ENCODE data around the gene FAM20C.

Gene FAM20C

DNA sequence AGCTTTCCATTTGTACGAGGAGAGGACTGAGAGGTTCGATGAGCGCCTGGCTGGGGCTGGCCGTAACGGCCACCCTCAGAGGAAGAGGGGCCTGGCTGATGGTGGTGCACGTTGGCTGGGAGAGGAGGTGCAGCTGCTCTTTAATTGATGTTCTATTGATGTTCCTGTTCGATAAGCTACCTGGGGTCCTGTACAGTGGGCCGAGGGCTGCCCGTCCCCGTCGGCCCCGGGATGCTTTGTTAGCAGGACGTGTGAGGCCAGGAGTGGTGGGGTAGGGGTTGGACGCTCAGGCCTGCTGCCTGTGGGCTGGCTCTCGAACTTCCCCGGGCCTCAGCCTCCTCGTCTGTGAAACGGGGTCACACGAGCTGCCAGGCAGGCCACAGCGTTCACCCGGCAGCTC, 25.4 kb downstream of the FAM20C start:
- Histone ChIP-seq H3K4me3 (ENCODE audit: low read depth in 1 of 2, low read length in 2 of 2) (no peak overlapping the region), H3K27ac (ENCODE audit: low read depth, low read length) (no peak overlapping the region), H3K9ac (ENCODE audit: low read depth in 1 of 2, low read length in 2 of 2) (no peak overlapping the region), H3K27me3 (ENCODE audit: control insufficient read depth in 1 of 2, insufficient read depth in 2 of 2, low read length in 2 of 2) (no peaks in the 10 kb centered on the region), H3K36me3 (ENCODE audit: control insufficient read depth in 1 of 2, insufficient read depth in 2 of 2, low read length in 2 of 2) (peaks cover 8 to 22% of the 10 kb centered on the region in 2 donors), H3K4me1 (ENCODE audit: control insufficient read depth in 1 of 2, insufficient read depth in 2 of 2, low read length in 2 of 2) (peaks cover 0 to 3% of the 10 kb centered on the region in 2 donors), H3K9me3 (ENCODE audit: control insufficient read depth in 1 of 2, low read length in 2 of 2) (no peaks in the 10 kb centered on the region)

DNA sequence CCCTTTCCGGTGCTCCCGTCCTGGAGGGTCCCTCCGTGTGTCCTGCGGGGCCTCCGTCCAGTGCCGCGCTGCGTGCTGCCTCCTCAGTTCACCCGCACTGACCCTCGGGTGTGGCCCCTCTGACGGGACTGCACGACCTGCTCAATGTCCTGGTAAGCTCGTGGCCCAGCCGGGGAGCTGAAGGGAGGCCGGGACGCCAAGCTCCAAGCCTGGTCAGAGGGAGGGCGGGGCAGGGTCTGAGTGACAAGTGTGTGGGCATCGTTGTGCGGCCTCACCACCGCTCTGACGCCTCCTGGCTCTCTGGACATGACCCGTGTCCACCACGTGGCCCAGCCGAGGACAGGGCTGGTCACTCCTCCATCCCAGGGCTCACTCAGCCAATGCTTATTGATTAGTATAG, 25.9 kb downstream of the FAM20C start:
- Histone ChIP-seq H3K4me3 (ENCODE audit: low read depth in 1 of 2, low read length in 2 of 2) (no peak overlapping the region), H3K9ac (ENCODE audit: low read depth in 1 of 2, low read length in 2 of 2) (no peak overlapping the region), H3K9me3 (ENCODE audit: control insufficient read depth in 1 of 2, low read length in 2 of 2) (no peaks in the 10 kb centered on the region), H3K4me1 (ENCODE audit: control insufficient read depth in 1 of 2, insufficient read depth in 2 of 2, low read length in 2 of 2) (peaks cover 0 to 3% of the 10 kb centered on the region in 2 donors), H3K27me3 (ENCODE audit: control insufficient read depth in 1 of 2, insufficient read depth in 2 of 2, low read length in 2 of 2) (no peaks in the 10 kb centered on the region), H3K27ac (ENCODE audit: low read depth, low read length) (no peak overlapping the region), H3K36me3 (ENCODE audit: control insufficient read depth in 1 of 2, insufficient read depth in 2 of 2, low read length in 2 of 2) (peaks cover 8 to 18% of the 10 kb centered on the region in 2 donors)

DNA sequence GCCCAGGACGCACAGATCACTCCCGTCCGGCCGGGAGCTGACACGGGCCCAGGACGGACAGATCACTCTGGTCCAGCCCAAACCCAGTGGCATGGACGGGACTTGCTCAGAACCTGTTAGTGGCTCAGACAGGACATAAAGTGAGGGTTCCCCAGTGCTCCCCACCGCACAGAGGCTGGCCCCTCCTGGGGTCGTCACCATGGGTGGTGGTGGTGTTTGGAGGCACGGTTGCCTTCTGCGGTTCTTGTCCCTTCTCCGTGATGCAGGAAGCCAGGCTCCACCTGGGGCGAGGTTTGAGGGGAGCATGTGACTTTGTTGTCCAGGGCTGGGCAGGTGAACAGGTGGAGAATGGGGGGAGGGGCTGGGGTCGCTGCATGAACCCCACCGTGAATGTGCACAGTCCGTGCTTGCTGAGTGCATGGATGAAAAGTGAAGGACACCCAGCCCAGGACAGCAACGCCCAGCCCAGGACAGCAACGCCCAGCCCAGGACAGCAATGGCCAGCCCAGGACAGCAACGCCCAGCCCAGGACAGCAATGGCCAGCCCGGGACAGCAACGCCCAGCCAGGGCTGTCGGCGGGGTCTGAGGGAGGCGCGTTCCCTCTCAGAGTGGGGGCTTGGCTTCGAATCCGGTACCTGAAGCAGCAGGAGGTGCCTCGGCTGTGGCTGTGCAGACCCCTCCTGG, 26.7 kb downstream of the FAM20C start:
- Histone ChIP-seq H3K9me3 (ENCODE audit: control insufficient read depth in 1 of 2, low read length in 2 of 2) (no peaks in the 10 kb centered on the region), H3K9ac (ENCODE audit: low read depth in 1 of 2, low read length in 2 of 2) (no peak overlapping the region), H3K27ac (ENCODE audit: low read depth, low read length) (no peak overlapping the region), H3K4me3 (ENCODE audit: low read depth in 1 of 2, low read length in 2 of 2) (no peak overlapping the region), H3K27me3 (ENCODE audit: control insufficient read depth in 1 of 2, insufficient read depth in 2 of 2, low read length in 2 of 2) (no peaks in the 10 kb centered on the region), H3K4me1 (ENCODE audit: control insufficient read depth in 1 of 2, insufficient read depth in 2 of 2, low read length in 2 of 2) (peaks cover 0 to 3% of the 10 kb centered on the region in 2 donors), H3K36me3 (ENCODE audit: control insufficient read depth in 1 of 2, insufficient read depth in 2 of 2, low read length in 2 of 2) (peaks cover 8 to 18% of the 10 kb centered on the region in 2 donors)

DNA sequence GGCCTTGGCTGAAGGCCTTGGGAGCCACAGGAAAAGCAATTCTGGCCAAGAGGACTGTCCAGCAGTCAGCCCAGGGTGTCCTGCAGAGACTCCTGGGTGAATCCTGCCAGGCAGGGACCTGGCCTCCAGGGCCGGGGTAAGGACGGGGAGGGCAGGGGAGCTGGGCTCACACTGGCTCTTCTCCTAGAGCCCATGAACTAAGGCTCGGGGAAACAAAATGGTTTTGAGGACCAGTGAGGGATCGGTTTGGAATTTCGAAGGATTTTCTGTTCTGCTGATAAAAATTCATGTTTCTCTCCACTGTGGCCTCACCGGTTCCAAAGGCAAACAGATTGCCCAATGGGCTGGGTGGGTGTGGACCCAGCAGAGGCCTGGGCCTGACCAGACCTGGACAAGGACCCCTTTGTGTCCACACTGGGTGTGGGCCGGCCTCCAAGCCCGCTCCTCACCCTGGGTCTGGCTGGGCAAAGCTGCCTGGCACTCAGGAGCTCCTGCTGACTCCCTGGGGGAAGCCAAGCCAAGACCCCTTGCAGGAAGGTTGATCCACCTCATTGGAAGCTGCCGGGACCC, 27.3 kb downstream of the FAM20C start:
- H3K9me3 ChIP-seq (ENCODE audit: control insufficient read depth in 1 of 2, low read length in 2 of 2) = no peaks in the 10 kb centered on the region
- H3K27ac ChIP-seq (ENCODE audit: low read depth, low read length) = no peak overlapping the region
- H3K4me3 ChIP-seq (ENCODE audit: low read depth in 1 of 2, low read length in 2 of 2) = no peak overlapping the region
- no peaks in the 10 kb centered on the region for H3K27me3 ChIP-seq (ENCODE audit: control insufficient read depth in 1 of 2, insufficient read depth in 2 of 2, low read length in 2 of 2)
- no peak overlapping the region for H3K9ac ChIP-seq (ENCODE audit: low read depth in 1 of 2, low read length in 2 of 2)
- peaks cover 8 to 13% of the 10 kb centered on the region in 2 donors for H3K36me3 ChIP-seq (ENCODE audit: control insufficient read depth in 1 of 2, insufficient read depth in 2 of 2, low read length in 2 of 2)
- peaks cover 0 to 3% of the 10 kb centered on the region in 2 donors for H3K4me1 ChIP-seq (ENCODE audit: control insufficient read depth in 1 of 2, insufficient read depth in 2 of 2, low read length in 2 of 2)

DNA sequence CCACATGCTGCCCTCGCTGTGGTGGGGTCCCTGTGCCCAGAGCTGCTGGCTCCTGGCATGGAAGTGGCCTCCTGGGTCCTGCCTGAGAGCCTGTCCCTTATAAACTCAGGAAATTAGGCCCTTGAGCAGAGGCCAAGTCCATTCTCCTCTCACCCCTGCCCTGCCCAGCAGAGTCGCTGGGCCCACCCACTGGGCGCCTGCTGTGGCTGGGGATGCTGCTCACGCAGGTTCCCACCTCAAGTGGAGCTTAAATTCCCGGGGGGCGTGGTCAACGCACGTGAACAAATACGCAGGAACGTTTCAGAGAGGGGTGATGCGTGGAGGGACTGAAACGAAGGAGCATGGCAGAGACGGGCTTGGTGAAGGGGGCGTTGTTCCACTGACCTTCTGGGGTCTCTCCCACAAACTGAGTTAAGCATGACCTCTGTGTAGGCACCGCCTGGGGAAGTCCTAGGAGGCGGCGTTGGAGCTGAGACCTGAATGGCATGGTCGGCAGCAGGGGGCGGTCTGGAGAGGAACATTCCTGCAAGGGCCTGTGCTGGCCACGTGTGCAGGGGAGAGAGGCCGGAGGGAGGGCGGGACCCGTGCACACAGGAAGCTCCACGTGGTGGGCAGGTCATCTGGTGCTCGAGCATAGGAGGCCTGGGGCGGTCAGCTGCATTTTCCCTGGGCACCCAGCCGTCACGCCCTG, 27.9 kb downstream of the FAM20C start:
- H3K36me3 ChIP-seq (ENCODE audit: control insufficient read depth in 1 of 2, insufficient read depth in 2 of 2, low read length in 2 of 2) = peaks cover 6 to 10% of the 10 kb centered on the region in 2 donors
- H3K27me3 ChIP-seq (ENCODE audit: control insufficient read depth in 1 of 2, insufficient read depth in 2 of 2, low read length in 2 of 2) = no peaks in the 10 kb centered on the region
- H3K27ac ChIP-seq (ENCODE audit: low read depth, low read length) = no peak overlapping the region
- no peaks in the 10 kb centered on the region for H3K4me1 ChIP-seq (ENCODE audit: control insufficient read depth in 1 of 2, insufficient read depth in 2 of 2, low read length in 2 of 2)
- no peaks in the 10 kb centered on the region for H3K9me3 ChIP-seq (ENCODE audit: control insufficient read depth in 1 of 2, low read length in 2 of 2)
- H3K4me3 ChIP-seq (ENCODE audit: low read depth in 1 of 2, low read length in 2 of 2) = no peak overlapping the region
- no peak overlapping the region for H3K9ac ChIP-seq (ENCODE audit: low read depth in 1 of 2, low read length in 2 of 2)

DNA sequence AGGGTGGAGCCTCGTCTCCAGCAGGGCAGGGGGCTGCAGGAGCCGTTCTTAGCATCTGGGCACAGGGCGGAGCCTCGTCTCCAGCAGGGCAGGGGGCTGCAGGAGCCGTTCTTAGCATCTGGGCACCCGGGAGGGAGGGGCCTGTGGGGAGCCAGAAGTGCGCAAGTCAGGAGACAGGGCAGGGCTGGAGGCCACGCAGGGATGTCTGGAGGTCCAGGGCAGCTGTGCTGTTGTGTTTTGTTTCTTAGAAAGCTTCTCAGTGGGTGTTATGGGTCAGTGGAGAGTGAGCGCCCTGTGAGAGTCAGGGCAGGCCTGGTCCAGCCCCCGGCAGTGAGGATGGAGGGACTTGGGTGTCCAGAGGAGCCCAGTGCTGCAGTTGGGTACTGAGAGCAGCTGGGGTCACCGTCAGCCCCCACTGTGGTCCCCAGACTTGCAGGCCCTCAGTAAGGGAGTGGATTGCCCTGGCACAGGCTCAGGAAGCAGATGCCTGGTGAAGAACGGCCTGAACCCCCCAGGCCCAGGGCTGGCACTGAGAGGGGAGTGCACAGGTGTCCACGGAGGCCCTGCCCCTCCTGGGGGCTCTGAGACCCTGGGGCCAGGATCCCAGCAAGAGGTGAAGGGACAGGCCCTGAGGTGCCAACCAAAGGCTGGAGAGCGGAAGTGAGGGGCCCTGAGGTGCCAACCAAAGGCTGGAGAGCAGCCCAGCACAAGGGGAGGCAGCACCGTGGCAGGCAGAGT, 29.8 kb downstream of the FAM20C start:
- H3K9me3 ChIP-seq (ENCODE audit: control insufficient read depth in 1 of 2, low read length in 2 of 2) = no peaks in the 10 kb centered on the region
- H3K4me1 ChIP-seq (ENCODE audit: control insufficient read depth in 1 of 2, insufficient read depth in 2 of 2, low read length in 2 of 2) = no peaks in the 10 kb centered on the region
- H3K4me3 ChIP-seq (ENCODE audit: low read depth in 1 of 2, low read length in 2 of 2) = no peak overlapping the region
- H3K9ac ChIP-seq (ENCODE audit: low read depth in 1 of 2, low read length in 2 of 2) = no peak overlapping the region
- H3K27me3 ChIP-seq (ENCODE audit: control insufficient read depth in 1 of 2, insufficient read depth in 2 of 2, low read length in 2 of 2) = no peaks in the 10 kb centered on the region
- peaks cover 6 to 16% of the 10 kb centered on the region in 2 donors for H3K36me3 ChIP-seq (ENCODE audit: control insufficient read depth in 1 of 2, insufficient read depth in 2 of 2, low read length in 2 of 2)
- no peak overlapping the region for H3K27ac ChIP-seq (ENCODE audit: low read depth, low read length)

DNA sequence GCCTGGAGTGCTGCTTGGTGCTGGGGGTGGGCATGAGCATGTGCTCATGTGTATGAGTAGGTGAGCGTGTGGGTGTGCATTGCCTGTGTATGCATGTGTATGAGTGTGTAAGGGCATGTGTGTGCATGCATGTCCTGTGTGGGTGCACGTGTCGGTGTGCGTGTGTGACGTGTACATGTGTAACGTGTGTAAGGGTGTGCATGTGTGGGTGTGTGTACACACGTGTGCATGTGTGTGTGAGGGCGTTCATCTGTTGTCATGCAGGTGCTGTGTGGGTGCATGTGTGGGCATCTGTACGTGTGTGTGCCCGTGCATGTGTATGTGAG, 30.3 kb downstream of the FAM20C start:
- Histone ChIP-seq H3K36me3 (ENCODE audit: control insufficient read depth in 1 of 2, insufficient read depth in 2 of 2, low read length in 2 of 2) (peaks cover 6 to 16% of the 10 kb centered on the region in 2 donors), H3K9ac (ENCODE audit: low read depth in 1 of 2, low read length in 2 of 2) (no peak overlapping the region), H3K27ac (ENCODE audit: low read depth, low read length) (no peak overlapping the region), H3K4me1 (ENCODE audit: control insufficient read depth in 1 of 2, insufficient read depth in 2 of 2, low read length in 2 of 2) (no peaks in the 10 kb centered on the region), H3K9me3 (ENCODE audit: control insufficient read depth in 1 of 2, low read length in 2 of 2) (no peaks in the 10 kb centered on the region), H3K27me3 (ENCODE audit: control insufficient read depth in 1 of 2, insufficient read depth in 2 of 2, low read length in 2 of 2) (no peaks in the 10 kb centered on the region), H3K4me3 (ENCODE audit: low read depth in 1 of 2, low read length in 2 of 2) (no peak overlapping the region)

DNA sequence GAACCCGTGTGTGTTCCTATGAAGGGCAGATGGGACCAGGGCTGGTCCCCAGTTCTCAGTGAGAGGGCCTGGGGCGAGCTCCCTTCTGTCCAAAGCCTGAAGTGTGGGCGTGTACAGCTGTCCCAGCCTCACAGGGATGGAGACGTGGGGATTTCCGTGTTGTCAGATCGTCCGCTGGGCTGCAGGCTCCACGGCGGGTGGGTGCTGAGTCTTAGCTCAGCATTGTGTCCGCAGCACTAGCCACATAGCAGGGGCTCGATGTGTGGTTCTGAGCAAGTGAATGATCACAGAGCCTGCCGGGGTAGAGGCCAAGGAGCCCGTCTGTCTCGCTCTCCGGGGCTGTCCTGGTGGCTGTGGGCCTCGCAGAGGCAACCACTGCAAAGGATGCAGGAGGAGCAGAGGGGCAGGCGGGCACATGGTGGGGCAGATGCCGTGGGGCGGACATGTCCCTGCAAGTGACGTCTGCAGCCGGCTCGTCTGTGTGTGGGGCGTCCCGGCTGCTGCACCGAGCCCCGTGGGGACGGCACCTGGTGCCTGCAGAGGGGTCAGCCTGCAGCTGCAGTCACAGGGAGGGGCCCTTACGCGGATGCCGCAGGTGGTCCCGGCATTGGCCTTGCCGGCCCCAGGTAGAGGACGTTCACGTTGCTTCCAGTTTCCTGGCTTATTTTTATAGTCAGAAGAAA, 30.9 kb downstream of the FAM20C start:
- H3K27me3 ChIP-seq (ENCODE audit: control insufficient read depth in 1 of 2, insufficient read depth in 2 of 2, low read length in 2 of 2) = no peaks in the 10 kb centered on the region
- no peaks in the 10 kb centered on the region for H3K4me1 ChIP-seq (ENCODE audit: control insufficient read depth in 1 of 2, insufficient read depth in 2 of 2, low read length in 2 of 2)
- no peak overlapping the region for H3K9ac ChIP-seq (ENCODE audit: low read depth in 1 of 2, low read length in 2 of 2)
- peaks cover 6 to 16% of the 10 kb centered on the region in 2 donors for H3K36me3 ChIP-seq (ENCODE audit: control insufficient read depth in 1 of 2, insufficient read depth in 2 of 2, low read length in 2 of 2)
- H3K27ac ChIP-seq (ENCODE audit: low read depth, low read length) = no peak overlapping the region
- no peak overlapping the region for H3K4me3 ChIP-seq (ENCODE audit: low read depth in 1 of 2, low read length in 2 of 2)
- H3K9me3 ChIP-seq (ENCODE audit: control insufficient read depth in 1 of 2, low read length in 2 of 2) = no peaks in the 10 kb centered on the region

DNA sequence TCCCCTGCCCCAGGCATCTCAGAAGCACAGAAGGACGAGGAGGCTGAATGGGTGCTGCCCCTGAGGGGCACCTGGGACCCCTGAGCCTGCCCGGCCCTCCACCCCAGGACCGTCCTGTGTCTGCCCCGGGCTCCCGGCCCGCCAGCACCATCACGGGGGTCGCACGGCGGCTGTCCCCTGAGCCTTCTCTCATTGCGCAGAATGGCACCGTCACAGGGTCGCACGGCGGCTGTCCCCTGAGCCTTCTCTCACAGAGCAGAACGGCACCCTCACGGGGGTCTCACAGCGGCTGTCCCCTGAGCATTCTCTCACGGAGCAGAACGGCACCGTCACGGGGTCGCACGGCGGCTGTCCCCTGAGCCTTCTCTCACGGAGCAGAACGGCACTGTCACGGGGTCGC, 31.5 kb downstream of the FAM20C start:
- no peak overlapping the region for H3K4me3 ChIP-seq (ENCODE audit: low read depth in 1 of 2, low read length in 2 of 2)
- H3K9ac ChIP-seq (ENCODE audit: low read depth in 1 of 2, low read length in 2 of 2) = no peak overlapping the region
- no peaks in the 10 kb centered on the region for H3K4me1 ChIP-seq (ENCODE audit: control insufficient read depth in 1 of 2, insufficient read depth in 2 of 2, low read length in 2 of 2)
- no peaks in the 10 kb centered on the region for H3K27me3 ChIP-seq (ENCODE audit: control insufficient read depth in 1 of 2, insufficient read depth in 2 of 2, low read length in 2 of 2)
- no peak overlapping the region for H3K27ac ChIP-seq (ENCODE audit: low read depth, low read length)
- peaks cover 6 to 19% of the 10 kb centered on the region in 2 donors for H3K36me3 ChIP-seq (ENCODE audit: control insufficient read depth in 1 of 2, insufficient read depth in 2 of 2, low read length in 2 of 2)
- H3K9me3 ChIP-seq (ENCODE audit: control insufficient read depth in 1 of 2, low read length in 2 of 2) = no peaks in the 10 kb centered on the region
